Endothelial cell of umbilical vein (primary cell): ENCODE results near the gene PTPRD. TPM values are rescaled to one million over a fixed set of nuclear protein-coding genes. Genes with fewer than 3 reads are reported as not detected.

ENCODE experiments used
- BruUV-seq: library from RNA; stranded (reverse); fragments of 400-500 nt; replicated peaks from 2 replicates; lab custom pipeline; 2021; lab: Mats Ljungman, UMichigan
- CTCF ChIA-PET: fragments of 300-600, 350-600 bp; sonication (Branson Sonifier 250); formaldehyde crosslinking; loops from one replicate; lab custom pipeline; 2021; ENCODE audit warnings: antibody characterized with exemption, inconsistent platforms; lab: Charles Lee
- POLR2A ChIA-PET: fragments of 300-600, 350-600 bp; sonication (Branson Sonifier 250); formaldehyde crosslinking; loops from one replicate; lab custom pipeline; 2021; ENCODE audit warnings: antibody characterized with exemption, inconsistent platforms; lab: Charles Lee
- DNase-seq: peaks from one replicate; pipeline ENCODE4 v3.0.0-alpha.2; 2011; ENCODE audit warnings: low read depth, low spot score
- FAIRE-seq: peaks from 2 replicates; lab custom pipeline; 2011; peaks lifted over from hg19 to GRCh38; lab: Jason Lieb, UNC
- H2AFZ ChIP-seq: 2 replicates; pipeline ENCODE4 v1.6.0; 2012; ENCODE audit warnings: low read depth, low read length, control low read depth, inconsistent platforms
- H3K27ac ChIP-seq: 2 replicates; pipeline ENCODE4 v1.5.1; 2011; ENCODE audit warnings: low read depth, mild to moderate bottlenecking, control low read depth, low read length, moderate library complexity; ENCODE audit not compliant: insufficient read depth
- H3K27me3 ChIP-seq, 2 experiments: 2 replicates each; pipeline versions ENCODE4 v1.6.0 to v1.6.1; 2011; ENCODE audit warnings: low read length in 2 of 2, mixed read lengths in 1 of 2; ENCODE audit not compliant: control insufficient read depth in 2 of 2, insufficient read depth in 2 of 2
- H3K36me3 ChIP-seq, 2 experiments: 2 replicates in 1 of 2; 3 replicates in 1 of 2; pipeline ENCODE4 v1.5.1; 2011; ENCODE audit warnings: low read length in 2 of 2, mild to moderate bottlenecking in 1 of 2, moderate library complexity in 1 of 2; ENCODE audit not compliant: control insufficient read depth in 2 of 2, insufficient read depth in 2 of 2; ENCODE audit errors: extremely low read depth in 1 of 2
- H3K4me1 ChIP-seq: 3 replicates; pipeline ENCODE4 v1.5.1; 2011; ENCODE audit warnings: mild to moderate bottlenecking, low read length; ENCODE audit not compliant: control insufficient read depth, insufficient read depth; ENCODE audit errors: extremely low read depth
- H3K4me2 ChIP-seq: 2 replicates; pipeline ENCODE4 v1.6.1; 2011; ENCODE audit warnings: low read length, control low read depth, mixed read lengths; ENCODE audit not compliant: insufficient read depth
- H3K4me3 ChIP-seq, 3 experiments: fragments of 200-600 bp in 1 of 3; sonication (generic), shearing (Covaris generic) in 1 of 3; replicated peaks in 1 of 3; 2 replicates each; pipeline ENCODE4 v1.5.1; 2011 to 2016; ENCODE audit warnings: control low read depth in 3 of 3, low read length in 3 of 3, mild to moderate bottlenecking in 2 of 3, inconsistent platforms in 1 of 3, low read depth in 1 of 3, moderate library complexity in 1 of 3; ENCODE audit not compliant: insufficient read depth in 1 of 3
- H3K79me2 ChIP-seq: 2 replicates; pipeline ENCODE4 v1.6.0; 2012; ENCODE audit warnings: low read length, inconsistent platforms; ENCODE audit not compliant: control insufficient read depth, insufficient read depth
- H3K9ac ChIP-seq: replicated peaks from 2 replicates; pipeline ENCODE3; 2011; ENCODE audit warnings: low read length, control low read depth; ENCODE audit not compliant: insufficient read depth; ENCODE audit errors: extremely low read depth
- H3K9me1 ChIP-seq: replicated peaks from 3 replicates; pipeline ENCODE4 v1.6.0; 2011; ENCODE audit warnings: mild to moderate bottlenecking, low read length; ENCODE audit not compliant: control insufficient read depth, insufficient read depth; ENCODE audit errors: extremely low read depth
- H3K9me3 ChIP-seq: replicated peaks from 2 replicates; pipeline ENCODE4 v1.5.1; 2012; ENCODE audit warnings: low read length, inconsistent platforms; ENCODE audit not compliant: control insufficient read depth, insufficient read depth
- H4K20me1 ChIP-seq: replicated peaks from 2 replicates; pipeline ENCODE3; 2011; ENCODE audit warnings: mild to moderate bottlenecking, low read length; ENCODE audit not compliant: control insufficient read depth, insufficient read depth; ENCODE audit errors: extremely low read depth
- CTCF ChIP-seq, 2 donors: IDR thresholded peaks; 1 replicate in 1 of 2; 2 replicates in 1 of 2; pipeline ENCODE4 v1.5.1; 2011; ENCODE audit warnings: low read length in 2 of 2, mild to moderate bottlenecking in 2 of 2, moderate library complexity in 2 of 2, control low read depth in 1 of 2, inconsistent platforms in 1 of 2, low read depth in 1 of 2; ENCODE audit not compliant: insufficient read depth in 1 of 2; ENCODE audit errors: extremely low read depth in 1 of 2
- EZH2 ChIP-seq: IDR thresholded peaks from 2 replicates; pipeline ENCODE4 v1.6.1; 2012; ENCODE audit warnings: borderline replicate concordance, low read depth, mild to moderate bottlenecking, moderate library complexity, low read length, inconsistent platforms; ENCODE audit not compliant: severe bottlenecking
- FOS ChIP-seq: IDR thresholded peaks from 2 replicates; pipeline ENCODE4 v1.6.1; 2011; ENCODE audit warnings: mild to moderate bottlenecking, low read length, moderate library complexity, borderline replicate concordance; ENCODE audit not compliant: insufficient read depth
- JUN ChIP-seq: IDR thresholded peaks from 2 replicates; pipeline ENCODE4 v1.6.1; 2011; ENCODE audit warnings: borderline replicate concordance, low read depth; ENCODE audit not compliant: insufficient read length, insufficient read depth
- MYC ChIP-seq: IDR thresholded peaks from one replicate; pipeline ENCODE4 v1.6.1; 2011; ENCODE audit warnings: mild to moderate bottlenecking, low read depth, low read length
- POLR2A ChIP-seq: IDR thresholded peaks from 2 replicates; pipeline ENCODE4 v1.6.1; 2012; ENCODE audit warnings: low read depth, mild to moderate bottlenecking, control low read depth, low read length
- POLR2AphosphoS5 ChIP-seq: IDR thresholded peaks from 2 replicates; pipeline ENCODE4 v1.6.1; 2012; ENCODE audit warnings: low read depth, mild to moderate bottlenecking, control low read depth, low read length, moderate library complexity; ENCODE audit not compliant: insufficient read depth
- dilution Hi-C: fragments of 300-500 bp; cut with MboI; formaldehyde crosslinking; loops from one replicate; pipeline ENCODE4 v1.15.0; 2019; ENCODE audit warnings: low sequenced_read_pairs; ENCODE audit not compliant: extremely low pct_ligation_motif_present
- intact Hi-C: fragments of 100-400 bp; cut with micrococcal nuclease; formaldehyde crosslinking; loops from one replicate; pipeline ENCODE4 v1.10.0; 2022
- polyA plus RNA-seq, 4 experiments: library from polyadenylated mRNA; depleted of rRNA in 3 of 4; stranded (reverse) in 3 of 4; unstranded in 1 of 4; fragments of >200 nt; gene quantifications; 2 replicates each; pipeline versions ENCODE4 v1.2.1 to v1.2.3, GENCODE V29; 2011 to 2012; ENCODE audit warnings: missing spikeins in 1 of 4
- total RNA-seq: library from RNA; stranded (reverse); gene quantifications from 2 replicates; pipeline ENCODE4 v1.2.3, GENCODE V29; 2021

The PTPRD gene
- total and polyA plus RNA-seq, 2 donors (not counting 3 experiments of a cell fraction or from before 2014, with no cell fraction given) = 5.5 to 5.7 TPM

- no peaks in the 10 kb centered on the region for H3K4me1 ChIP-seq
- ChIA-PET CTCF (no interaction called here), POLR2A (no interaction called here)
Observed at GRCh38 chr9:9215050-9215449, 1397.8 kb downstream of the PTPRD start.

More at GRCh38 chr9:9215050-9215449, 1397.8 kb downstream of the PTPRD start:
- intact Hi-C loops = no loop called here
- Histone ChIP-seq H3K9ac (no peak overlapping the region), H3K4me3 (no peak overlapping the region), H3K79me2 (no peaks in the 10 kb centered on the region), H3K27ac (no peak overlapping the region), H3K36me3 (no peaks in the 10 kb centered on the region), H4K20me1 (no peaks in the 10 kb centered on the region), H3K9me1 (no peaks in the 10 kb centered on the region), H3K4me2 (no peak overlapping the region), H2AFZ (no peak overlapping the region), H3K9me3 (no peaks in the 10 kb centered on the region), H3K27me3 (no peaks in the 10 kb centered on the region)
- BruUV-seq = no TSS peak
- DNase-seq (no peak), FAIRE-seq (no peak)
- dilution Hi-C loops = no loop called here
- TF ChIP-seq MYC = no peak
- no peak for TF ChIP-seq CTCF (IDR thresholded peaks at IDR 0.05; ENCODE audit: extremely low read depth in 1 of 2, insufficient read depth in 1 of 2, low read depth in 1 of 2, low read length in 2 of 2)
- TF ChIP-seq EZH2 = no peak
- TF ChIP-seq FOS = no peak
- no peak for TF ChIP-seq POLR2AphosphoS5
- TF ChIP-seq POLR2A = no peak
- no peak for TF ChIP-seq JUN
